ENCODE measurements around the gene KCNJ5. TPM values are rescaled to one million over a fixed set of nuclear protein-coding genes. Genes with fewer than 3 reads are reported as not detected.

KCNJ5 gene
- total and polyA plus RNA-seq, 2 of the 4 experiments (the other 2 are of a cell fraction), result 0.07 to 0.18 TPM

GRCh38 chr11:128854841-128855240 lies 36.3 kb upstream of the KCNJ5 start:
- no peak for TF ChIP-seq NFE2L2 (IDR thresholded peaks at IDR 0.05; ENCODE audit: low read depth, low read length)
- no peak for TF ChIP-seq FOS (IDR thresholded peaks at IDR 0.05; ENCODE audit: low read depth, low read length)
- TF ChIP-seq CHD1 (IDR thresholded peaks at IDR 0.05; ENCODE audit: low read depth, low read length), result no peak
- no peak for TF ChIP-seq USF2 (IDR thresholded peaks at IDR 0.05; ENCODE audit: low read depth, low read length)
- TF ChIP-seq ELK1 (IDR thresholded peaks at IDR 0.05; ENCODE audit: borderline replicate concordance, low read depth, low read length), result no peak
- no peak for TF ChIP-seq MAZ (IDR thresholded peaks at IDR 0.05; ENCODE audit: borderline replicate concordance, low read depth, low read length)
- TF ChIP-seq RFX5 (IDR thresholded peaks at IDR 0.05; ENCODE audit: low read depth, low read length), result no peak
- TF ChIP-seq CTCF (conservative IDR thresholded peaks at IDR 0.05; ENCODE audit: low read depth, low read length), result no peak
- TF ChIP-seq POLR2A (IDR thresholded peaks at IDR 0.05; ENCODE audit: low read depth, low read length), result no peak
- no peak for TF ChIP-seq RCOR1 (IDR thresholded peaks at IDR 0.05; ENCODE audit: insufficient replicate concordance, low read length)
- TF ChIP-seq MAFK (IDR thresholded peaks at IDR 0.05; ENCODE audit: low read depth, low read length), result no peak
- no peak for TF ChIP-seq MXI1 (IDR thresholded peaks at IDR 0.05; ENCODE audit: borderline replicate concordance, low read depth, low read length)
- TF ChIP-seq RAD21 (IDR thresholded peaks at IDR 0.05; ENCODE audit: low read length), result no peak
- no peak for TF ChIP-seq SMC3 (IDR thresholded peaks at IDR 0.05; ENCODE audit: low read depth, low read length)
- TF ChIP-seq CEBPB (IDR thresholded peaks at IDR 0.05; ENCODE audit: low read depth, low read length), result no peak
- no peak for TF ChIP-seq BHLHE40 (IDR thresholded peaks at IDR 0.05; ENCODE audit: low read depth, low read length)
- Histone ChIP-seq H3K4ac (ENCODE audit: low read depth, low read length) (no peak overlapping the region), H2BK20ac (ENCODE audit: low read depth, low read length) (no peak overlapping the region), H4K8ac (ENCODE audit: low read depth in 2 of 2, low read length in 2 of 2) (no peak overlapping the region), H4K5ac (ENCODE audit: low read depth, low read length) (no peak overlapping the region), H3K56ac (ENCODE audit: extremely low read depth, insufficient read depth, low read length) (no peak overlapping the region), H2AFZ (replicated peaks; ENCODE audit: low read length, poor library complexity) (no peak overlapping the region), H3K4me2 (ENCODE audit: low read depth, low read length) (no peak overlapping the region), H3K9ac (ENCODE audit: low read depth, low read length) (no peak overlapping the region), H4K91ac (ENCODE audit: insufficient read depth, low read depth, low read length) (no peak overlapping the region), H2AK5ac (ENCODE audit: low read depth, low read length) (no peak overlapping the region), H3K23ac (ENCODE audit: low read depth, low read length) (no peak overlapping the region), H3K14ac (replicated peaks; ENCODE audit: low read depth, low read length) (no peak overlapping the region), H2BK120ac (ENCODE audit: low read depth, low read length) (no peak overlapping the region), H2BK5ac (ENCODE audit: low read depth, low read length, poor library complexity, severe bottlenecking) (no peak overlapping the region), H3K27me3 (ENCODE audit: control insufficient read depth, insufficient read depth, low read length) (peaks cover 59% of the 10 kb centered on the region), H3K27ac (ENCODE audit: insufficient read depth, low read length) (no peak overlapping the region), H2AK9ac (replicated peaks; ENCODE audit: low read depth, low read length, poor library complexity) (no peak overlapping the region), H3K36me3 (ENCODE audit: control insufficient read depth, insufficient read depth, low read length) (no peaks in the 10 kb centered on the region), H3K9me3 (ENCODE audit: control insufficient read depth, insufficient read depth, low read length) (no peaks in the 10 kb centered on the region), H3K79me1 (ENCODE audit: low read depth in 1 of 2, low read length in 2 of 2) (no peaks in the 10 kb centered on the region), H4K20me1 (ENCODE audit: insufficient read depth, low read length) (no peaks in the 10 kb centered on the region), H3K4me1 (ENCODE audit: control insufficient read depth, insufficient read depth, low read length) (no peaks in the 10 kb centered on the region), H3K9me1 (ENCODE audit: insufficient read depth, low read length) (no peaks in the 10 kb centered on the region), H2BK15ac (ENCODE audit: low read depth, low read length) (no peak overlapping the region), H3K4me3 (ENCODE audit: insufficient read depth, low read depth, low read length) (no peak overlapping the region), H3K18ac (ENCODE audit: low read depth, low read length) (no peak overlapping the region)
- BruUV-seq (replicated peaks), result no TSS peak
- in situ Hi-C loops (cut with MboI; ENCODE audit: low sequenced_read_pairs), result no loop called here
- ATAC-seq (ENCODE audit: low read depth) (no peak), DNase-seq (no peak)
- ChIA-PET POLR2A (ENCODE audit: unreplicated experiment) (no interaction called here), CTCF (no interaction called here)
- 86% methylated on average over 3 of the region's 7 CpGs; no CpG with 5 or more reads in 1 of the 2 experiments for WGBS, 2 experiments (ENCODE audit: extremely low coverage in 2 of 2, insufficient read length in 1 of 2)
- intact Hi-C loops (cut with micrococcal nuclease), result no loop called here
- dilution Hi-C loops (cut with HindIII; ENCODE audit: low sequenced_read_pairs, unreplicated experiment), result no loop called here
